Measurements from ENCODE around the gene INTS1. TPM values are rescaled to one million over a fixed set of nuclear protein-coding genes. Genes with fewer than 3 reads are reported as not detected.

Gene INTS1
- 100 to 1,000 TPM in 1 of 6 experiments, 10 to 100 TPM in 5; 84.0 to 104 (median 89.5) TPM for total RNA-seq (2021; fragmentation: NEBNext Ultra II Directional; extraction: Animal tissue kit (Norgen Biotek cat#: 25700))
- long read RNA-seq, full-length matches to known transcripts: 4 of 32 reads
- long read RNA-seq, partial matches to known transcripts: 20 of 32 reads
- long read RNA-seq, other reads (novel, unspliced or antisense): 8 of 32 reads

- Mint-ChIP-seq H3K4me1 (ENCODE audit: low read depth) (peaks cover 25% of the 10 kb centered on the region), H3K27me3 (ENCODE audit: insufficient read depth) (no peaks in the 10 kb centered on the region; the same call in 1 of the 2 replicates), H3K36me3 (ENCODE audit: low read depth) (peaks cover 14% of the 10 kb centered on the region), H3K4me3 (peak within 1 kb of the TSS; percentile 89), H3K27ac (peak within 1 kb of the TSS; percentile 54), H3K9me3 (no peaks in the 10 kb centered on the region)
- peak; percentile 83 for DNase-seq
- TF ChIP-seq CTCF (IDR thresholded peaks at IDR 0.05): peak; percentile 91
Measured at GRCh38 chr7:1503816-1504775, at the start of gene INTS1. Gene INTS1, minus strand, starts transcription at chr7:1504389. Its CDS starts 429 bp downstream, at chr7:1503960.

GRCh38 chr7:1553512-1554210 lies 49.5 kb upstream of the INTS1 start:
- Mint-ChIP-seq H3K4me3 (no peak overlapping the region), H3K27ac (0 out of 2 replicates have a peak overlapping the region, but pooled peaks have one; percentile 11), H3K4me1 (ENCODE audit: low read depth) (peaks cover 14% of the 10 kb centered on the region), H3K9me3 (no peaks in the 10 kb centered on the region), H3K36me3 (ENCODE audit: low read depth) (no peaks in the 10 kb centered on the region), H3K27me3 (ENCODE audit: insufficient read depth) (no peaks in the 10 kb centered on the region; the same call in none of the 2 replicates)
- no peak for TF ChIP-seq CTCF (IDR thresholded peaks at IDR 0.05)
- DNase-seq: no peak

- no peak for TF ChIP-seq CTCF (IDR thresholded peaks at IDR 0.05)
- H3K9me3 Mint-ChIP-seq: no peaks in the 10 kb centered on the region
- peaks cover 3% of the 10 kb centered on the region for H3K27me3 Mint-ChIP-seq (ENCODE audit: insufficient read depth)
- no peaks in the 10 kb centered on the region for H3K36me3 Mint-ChIP-seq (ENCODE audit: low read depth)
- peaks cover 14% of the 10 kb centered on the region for H3K4me1 Mint-ChIP-seq (ENCODE audit: low read depth)
- no peak overlapping the region for H3K4me3 Mint-ChIP-seq
- H3K27ac Mint-ChIP-seq: no peak overlapping the region
- no peak for DNase-seq
Measured at GRCh38 chr7:1552200-1552599, 48.0 kb upstream of the INTS1 start.

- Mint-ChIP-seq H3K27me3 (ENCODE audit: insufficient read depth) (peaks cover 6% of the 10 kb centered on the region), H3K9me3 (no peaks in the 10 kb centered on the region), H3K36me3 (ENCODE audit: low read depth) (no peaks in the 10 kb centered on the region), H3K4me1 (ENCODE audit: low read depth) (peaks cover 12% of the 10 kb centered on the region), H3K4me3 (no peak overlapping the region), H3K27ac (no peak overlapping the region)
- no peak for TF ChIP-seq CTCF (IDR thresholded peaks at IDR 0.05)
- no peak for DNase-seq
Measured at GRCh38 chr7:1550846-1551155, 46.6 kb upstream of the INTS1 start.

GRCh38 chr7:1550005-1550845 lies 46.0 kb upstream of the INTS1 start:
- H3K27ac Mint-ChIP-seq: no peak overlapping the region
- no peak overlapping the region for H3K4me3 Mint-ChIP-seq
- peaks cover 6% of the 10 kb centered on the region for H3K4me1 Mint-ChIP-seq (ENCODE audit: low read depth)
- DNase-seq: no peak
- no peak for TF ChIP-seq CTCF (IDR thresholded peaks at IDR 0.05)
- no peaks in the 10 kb centered on the region for H3K36me3 Mint-ChIP-seq (ENCODE audit: low read depth)
- peaks cover 9% of the 10 kb centered on the region for H3K27me3 Mint-ChIP-seq (ENCODE audit: insufficient read depth)
- H3K9me3 Mint-ChIP-seq: no peaks in the 10 kb centered on the region
